H54 (cell line): ENCODE data around the gene ESR1.
"Not testable (repeated sequence)": the region's sequence is repeated elsewhere in the genome, so short reads cannot be mapped to it uniquely, and the experiment has no call there.

ENCODE experiments used
- DNase-seq: peaks from one replicate; pipeline ENCODE4 v3.0.0; 2011; ENCODE audit warnings: low spot score, mixed read lengths; ENCODE audit not compliant: insufficient read length
- FAIRE-seq: peaks from 3 replicates; lab custom pipeline; 2011; peaks lifted over from hg19 to GRCh38; lab: Jason Lieb, UNC
- POLR2A ChIP-seq: IDR thresholded peaks from 2 replicates; pipeline ENCODE4 v1.6.1; 2011; ENCODE audit warnings: low read depth, mild to moderate bottlenecking, low read length

Gene ESR1

GRCh38 chr6:152008779-152009178 is 201.3 kb downstream of the ESR1 start:
- TF ChIP-seq POLR2A = no peak
- no peak for FAIRE-seq

GRCh38 chr6:152012227-152012626 is 204.7 kb downstream of the ESR1 start:
- FAIRE-seq (no peak), DNase-seq (no peak)
- no peak for TF ChIP-seq POLR2A

More at GRCh38 chr6:152008779-152009178, 201.3 kb downstream of the ESR1 start:
- no peak for DNase-seq

GRCh38 chr6:152018876-152019275 is 211.4 kb downstream of the ESR1 start:
- DNase-seq (no peak), FAIRE-seq (no peak)
- no peak for TF ChIP-seq POLR2A

GRCh38 chr6:152022303-152022702 is 214.8 kb downstream of the ESR1 start:
- DNase-seq = no peak
- no peak for TF ChIP-seq POLR2A
- no peak for FAIRE-seq

GRCh38 chr6:152023613-152024012 is 216.1 kb downstream of the ESR1 start:
- no peak for FAIRE-seq
- DNase-seq = no peak
- no peak for TF ChIP-seq POLR2A

GRCh38 chr6:152026291-152026690 is 218.8 kb downstream of the ESR1 start:
- FAIRE-seq (no peak), DNase-seq (no peak)
- no peak for TF ChIP-seq POLR2A

GRCh38 chr6:152026744-152027143 is 219.3 kb downstream of the ESR1 start:
- not testable (repeated sequence) for DNase-seq, FAIRE-seq

- DNase-seq, FAIRE-seq: not testable (repeated sequence)
These were observed 226.3 kb downstream of the ESR1 start for GRCh38 chr6:152033765-152034164.

GRCh38 chr6:152034631-152035030 is 227.1 kb downstream of the ESR1 start:
- DNase-seq (no peak), FAIRE-seq (no peak)
- TF ChIP-seq POLR2A = no peak

- TF ChIP-seq POLR2A = no peak
- FAIRE-seq = no peak
These were observed 238.6 kb downstream of the ESR1 start for GRCh38 chr6:152046118-152046517.

GRCh38 chr6:152048921-152049320 is 241.4 kb downstream of the ESR1 start:
- no peak for TF ChIP-seq POLR2A
- DNase-seq (no peak), FAIRE-seq (no peak)

More at GRCh38 chr6:152046118-152046517, 238.6 kb downstream of the ESR1 start:
- DNase-seq = no peak

- DNase-seq (no peak), FAIRE-seq (no peak)
- TF ChIP-seq POLR2A = no peak
These were observed 242.0 kb downstream of the ESR1 start for GRCh38 chr6:152049502-152049901.

GRCh38 chr6:152050451-152051195 is 243.1 kb downstream of the ESR1 start:
- no peak for FAIRE-seq
- no peak for DNase-seq
- no peak for TF ChIP-seq POLR2A

GRCh38 chr6:152052061-152052460 is 244.6 kb downstream of the ESR1 start:
- FAIRE-seq = no peak
- no peak for DNase-seq
- TF ChIP-seq POLR2A = no peak

- TF ChIP-seq POLR2A = no peak
- DNase-seq (no peak), FAIRE-seq (no peak)
These were observed 245.8 kb downstream of the ESR1 start for GRCh38 chr6:152053332-152053731.
